GM12892 (cell line): Measurements from ENCODE around the gene TAC3.

ENCODE experiments used
- POLR2A ChIP-seq: IDR thresholded peaks from 2 replicates; pipeline ENCODE4 v1.6.1; 2011; ENCODE audit warnings: low read depth, low read length, control low read depth
- POLR2AphosphoS5 ChIP-seq: IDR thresholded peaks from 2 replicates; pipeline ENCODE4 v1.6.1; 2011; ENCODE audit warnings: low read depth, low read length, control low read depth
- TAF1 ChIP-seq: IDR thresholded peaks from 2 replicates; pipeline ENCODE4 v1.6.1; 2011; ENCODE audit warnings: low read depth, mild to moderate bottlenecking, control low read depth, low read length, borderline replicate concordance

GRCh38 chr12:57057067-57057751, 40.9 kb upstream of the TAC3 start:
- TF ChIP-seq POLR2AphosphoS5: no peak
- TF ChIP-seq POLR2A: no peak
- TF ChIP-seq TAF1: no peak
